A549 treated with AZD9567 at 1 μM for 4 hours (cell line): ENCODE measurements around the gene PDCD11. TPM values are rescaled to one million over a fixed set of nuclear protein-coding genes. Genes with fewer than 3 reads are reported as not detected.

ENCODE experiments used
- total RNA-seq: library from RNA; stranded (reverse); fragments of 200-300 nt; extraction: Qiagen RNA extraction; gene quantifications from 5 replicates; pipeline ENCODE4 v1.2.3, GENCODE V29; 2022; ENCODE audit not compliant: insufficient read depth

PDCD11 gene, protein sequence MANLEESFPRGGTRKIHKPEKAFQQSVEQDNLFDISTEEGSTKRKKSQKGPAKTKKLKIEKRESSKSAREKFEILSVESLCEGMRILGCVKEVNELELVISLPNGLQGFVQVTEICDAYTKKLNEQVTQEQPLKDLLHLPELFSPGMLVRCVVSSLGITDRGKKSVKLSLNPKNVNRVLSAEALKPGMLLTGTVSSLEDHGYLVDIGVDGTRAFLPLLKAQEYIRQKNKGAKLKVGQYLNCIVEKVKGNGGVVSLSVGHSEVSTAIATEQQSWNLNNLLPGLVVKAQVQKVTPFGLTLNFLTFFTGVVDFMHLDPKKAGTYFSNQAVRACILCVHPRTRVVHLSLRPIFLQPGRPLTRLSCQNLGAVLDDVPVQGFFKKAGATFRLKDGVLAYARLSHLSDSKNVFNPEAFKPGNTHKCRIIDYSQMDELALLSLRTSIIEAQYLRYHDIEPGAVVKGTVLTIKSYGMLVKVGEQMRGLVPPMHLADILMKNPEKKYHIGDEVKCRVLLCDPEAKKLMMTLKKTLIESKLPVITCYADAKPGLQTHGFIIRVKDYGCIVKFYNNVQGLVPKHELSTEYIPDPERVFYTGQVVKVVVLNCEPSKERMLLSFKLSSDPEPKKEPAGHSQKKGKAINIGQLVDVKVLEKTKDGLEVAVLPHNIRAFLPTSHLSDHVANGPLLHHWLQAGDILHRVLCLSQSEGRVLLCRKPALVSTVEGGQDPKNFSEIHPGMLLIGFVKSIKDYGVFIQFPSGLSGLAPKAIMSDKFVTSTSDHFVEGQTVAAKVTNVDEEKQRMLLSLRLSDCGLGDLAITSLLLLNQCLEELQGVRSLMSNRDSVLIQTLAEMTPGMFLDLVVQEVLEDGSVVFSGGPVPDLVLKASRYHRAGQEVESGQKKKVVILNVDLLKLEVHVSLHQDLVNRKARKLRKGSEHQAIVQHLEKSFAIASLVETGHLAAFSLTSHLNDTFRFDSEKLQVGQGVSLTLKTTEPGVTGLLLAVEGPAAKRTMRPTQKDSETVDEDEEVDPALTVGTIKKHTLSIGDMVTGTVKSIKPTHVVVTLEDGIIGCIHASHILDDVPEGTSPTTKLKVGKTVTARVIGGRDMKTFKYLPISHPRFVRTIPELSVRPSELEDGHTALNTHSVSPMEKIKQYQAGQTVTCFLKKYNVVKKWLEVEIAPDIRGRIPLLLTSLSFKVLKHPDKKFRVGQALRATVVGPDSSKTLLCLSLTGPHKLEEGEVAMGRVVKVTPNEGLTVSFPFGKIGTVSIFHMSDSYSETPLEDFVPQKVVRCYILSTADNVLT (N-terminal part only)
- total RNA-seq: 34.9 to 42.8 TPM (median 38.3 TPM) in 5 replicates

DNA sequence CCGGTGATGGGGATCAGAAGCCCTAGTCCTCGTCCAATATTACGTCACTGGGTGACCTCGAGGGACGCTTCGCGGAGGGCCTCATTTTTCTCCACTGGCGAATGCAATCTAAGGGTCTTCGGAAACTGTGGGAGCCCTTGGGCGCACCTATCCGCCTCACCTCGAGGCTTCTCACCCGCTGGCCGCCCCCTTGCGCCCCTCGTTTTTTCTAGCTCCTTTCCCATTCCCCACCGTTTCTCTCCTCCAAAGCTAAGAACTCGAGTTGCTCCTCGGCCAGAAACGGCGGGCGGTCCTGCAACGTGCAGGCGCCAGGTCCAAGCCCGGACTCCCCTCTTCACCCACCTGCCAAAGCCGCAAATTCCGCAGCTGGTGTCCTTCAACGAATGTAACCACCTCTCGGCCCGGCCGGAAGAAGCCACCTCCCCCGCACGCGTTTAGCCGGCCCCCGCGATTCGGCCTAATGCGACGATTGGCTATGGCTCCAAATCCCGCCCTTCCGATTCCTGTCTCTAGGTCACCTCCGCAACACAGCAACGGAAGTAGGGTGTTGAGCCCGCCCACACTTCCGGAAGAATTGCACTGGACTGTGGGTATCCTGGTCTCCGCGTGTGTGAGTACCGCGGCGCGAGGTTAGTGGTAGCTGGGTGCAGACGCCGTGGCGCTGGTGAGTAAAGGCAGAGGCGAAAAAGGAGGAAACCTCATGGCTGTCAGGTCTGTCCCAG lies at the start of gene PDCD11, which contains the start of gene ATP5MK:
PDCD11 (plus strand) TSS at position 560 of the 722 bp plus-strand sequence. CDS start 1,801 bp downstream, outside the sequence.
ATP5MK (minus strand) TSS at position 409 of the 722 bp plus-strand sequence. CDS start 4,018 bp downstream, outside the sequence.

DNA sequence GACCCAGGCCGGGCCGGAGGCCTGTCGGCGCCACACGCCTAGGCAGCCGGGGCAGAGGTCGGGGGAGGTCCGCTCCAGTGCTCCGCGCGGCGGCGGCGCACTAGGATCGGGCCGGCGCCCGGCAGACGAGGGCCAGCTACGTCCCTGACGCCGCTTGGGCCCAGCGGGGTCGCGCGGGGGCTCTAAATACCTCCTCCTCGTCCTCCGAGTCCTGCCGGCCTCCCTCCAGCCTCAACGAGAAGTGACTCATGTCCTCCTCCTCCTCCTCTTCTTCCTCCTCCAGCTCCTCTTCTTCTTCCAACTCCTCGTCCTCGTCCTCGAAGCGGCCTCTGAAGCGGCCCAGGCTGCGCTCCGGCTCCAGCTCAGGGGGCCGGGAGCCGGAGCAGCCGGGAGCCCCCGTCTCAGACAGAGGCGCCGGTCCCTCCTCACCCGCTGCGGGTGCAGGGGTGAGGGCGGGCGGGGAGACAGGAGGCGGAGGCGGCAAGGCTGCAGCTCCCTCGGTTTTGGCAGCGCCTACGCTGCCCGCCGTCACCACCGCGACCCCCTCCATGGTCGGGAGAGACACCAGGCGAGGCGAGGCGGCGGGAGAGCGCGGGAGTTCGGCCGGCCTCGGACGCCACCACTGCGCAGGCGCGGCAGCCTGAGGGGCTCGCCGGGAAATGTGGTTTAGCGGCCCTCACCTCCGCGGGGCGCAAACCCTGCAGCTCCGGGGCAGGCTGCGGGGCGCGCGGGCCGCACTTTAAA lies 45.7 kb upstream of the PDCD11 start, which contains the start of gene PCGF6:
PCGF6 (minus strand) TSS at position 624 of the 744 bp plus-strand sequence; CDS start at position 550, 74 bp downstream.

DNA sequence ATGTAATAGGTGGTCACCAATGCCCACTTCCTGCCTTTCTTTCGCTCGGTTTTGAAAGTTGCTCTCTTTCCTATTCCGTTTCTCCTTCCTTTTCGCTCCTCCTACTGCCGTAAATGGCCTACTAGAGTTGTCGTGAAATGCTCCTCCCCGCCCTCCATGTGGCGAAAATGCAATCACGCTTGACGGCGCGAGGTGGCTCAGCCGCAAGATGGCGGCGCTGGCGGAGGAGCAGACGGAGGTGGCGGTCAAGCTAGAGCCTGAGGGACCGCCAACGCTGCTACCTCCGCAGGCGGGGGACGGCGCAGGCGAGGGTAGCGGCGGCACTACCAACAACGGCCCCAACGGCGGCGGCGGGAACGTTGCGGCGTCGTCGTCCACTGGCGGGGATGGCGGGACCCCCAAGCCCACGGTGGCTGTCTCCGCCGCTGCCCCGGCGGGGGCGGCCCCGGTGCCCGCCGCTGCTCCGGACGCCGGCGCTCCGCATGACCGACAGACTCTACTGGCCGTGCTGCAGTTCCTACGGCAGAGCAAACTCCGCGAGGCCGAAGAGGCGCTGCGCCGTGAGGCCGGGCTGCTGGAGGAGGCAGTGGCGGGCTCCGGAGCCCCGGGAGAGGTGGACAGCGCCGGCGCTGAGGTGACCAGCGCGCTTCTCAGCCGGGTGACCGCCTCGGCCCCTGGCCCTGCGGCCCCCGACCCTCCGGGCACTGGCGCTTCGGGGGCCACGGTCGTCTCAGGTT lies 28.5 kb upstream of the PDCD11 start, which contains the start of gene TAF5:
TAF5 (plus strand) TSS at position 195 of the 737 bp plus-strand sequence; CDS start at position 209, 14 bp downstream.

DNA sequence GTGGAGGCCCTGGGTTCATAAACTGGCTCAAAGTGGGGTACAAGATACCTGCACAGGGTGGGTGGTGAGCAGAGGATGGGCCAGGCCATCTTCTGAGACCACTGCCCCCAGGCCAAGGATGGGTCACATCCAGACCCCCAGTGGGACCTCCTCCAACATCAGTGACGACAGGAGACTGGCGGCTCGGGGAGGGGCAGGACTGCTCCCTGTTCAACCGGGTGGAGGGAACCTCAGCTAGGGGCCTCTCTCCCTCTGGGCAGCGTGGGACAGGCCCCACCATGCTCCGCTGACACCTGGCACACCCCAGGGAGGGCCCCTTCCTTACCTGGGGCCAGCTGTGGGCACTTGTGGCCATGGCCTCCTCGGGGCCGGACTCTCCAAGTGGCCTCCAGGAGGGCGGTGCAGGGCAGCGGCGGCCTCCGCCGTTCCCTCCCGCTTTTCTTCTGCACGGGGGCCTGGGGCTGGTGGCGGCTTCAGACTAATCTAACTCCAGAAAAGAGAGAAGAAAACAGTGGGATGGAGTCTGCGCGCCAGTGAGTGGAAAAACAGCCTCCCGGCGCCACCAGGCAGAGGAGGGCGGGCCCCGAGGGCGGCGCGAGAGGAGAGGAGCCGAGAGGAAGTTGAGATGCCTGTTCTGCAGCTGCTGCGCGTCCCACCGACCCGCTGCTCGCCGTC lies 55.5 kb downstream of the PDCD11 start, which contains the start of gene CALHM2:
CALHM2 (minus strand) TSS at position 540 of the 675 bp plus-strand sequence. CDS start 2,429 bp downstream, outside the sequence.

DNA sequence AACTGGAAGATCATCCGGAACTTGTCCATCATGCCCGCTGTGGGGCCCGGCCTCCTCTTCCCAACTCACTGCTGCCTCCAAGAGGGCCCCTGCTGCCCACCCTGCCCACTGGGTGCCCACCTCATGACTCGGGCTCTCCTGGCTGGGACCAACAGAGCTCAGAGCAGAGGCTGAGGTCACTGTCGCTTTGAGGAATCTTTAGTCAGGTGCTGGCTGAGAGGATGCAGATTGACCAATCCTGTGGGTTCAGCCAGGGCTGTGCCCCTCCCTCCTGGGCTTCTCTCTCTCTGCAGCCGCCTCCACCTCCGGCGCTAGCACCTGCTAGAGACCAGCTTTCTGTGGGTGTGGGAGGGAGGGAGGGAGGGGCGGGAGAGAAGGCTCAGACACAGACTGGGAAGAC lies 62.3 kb downstream of the PDCD11 start, which contains the start of gene CALHM1:
CALHM1 (minus strand) TSS at position 181 of the 400 bp plus-strand sequence; CDS start at position 32, 149 bp downstream.

DNA sequence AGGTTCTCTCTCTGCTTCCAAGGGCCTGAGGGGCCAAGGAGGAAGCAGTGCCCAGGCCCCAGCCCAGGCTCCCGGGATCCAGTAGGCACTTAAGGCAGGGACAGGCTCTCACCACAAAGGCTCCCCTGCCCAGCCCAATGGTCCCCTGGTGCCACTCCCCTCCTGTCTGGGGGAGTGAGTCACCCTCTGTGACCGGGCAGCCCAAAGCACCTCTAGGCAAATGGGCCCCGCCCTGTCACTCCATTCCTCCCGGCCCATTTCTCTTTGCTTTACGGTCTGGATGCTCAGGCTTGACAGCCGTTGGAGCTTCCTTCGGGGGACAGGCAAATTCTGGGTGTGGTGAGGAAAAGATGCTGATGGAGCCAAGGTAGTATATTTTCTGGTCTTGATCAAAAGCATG lies 82.7 kb downstream of the PDCD11 start, which contains the start of gene CALHM3:
CALHM3 (minus strand) TSS at position 106 of the 400 bp plus-strand sequence. CDS start 208 bp downstream, outside the sequence.

DNA sequence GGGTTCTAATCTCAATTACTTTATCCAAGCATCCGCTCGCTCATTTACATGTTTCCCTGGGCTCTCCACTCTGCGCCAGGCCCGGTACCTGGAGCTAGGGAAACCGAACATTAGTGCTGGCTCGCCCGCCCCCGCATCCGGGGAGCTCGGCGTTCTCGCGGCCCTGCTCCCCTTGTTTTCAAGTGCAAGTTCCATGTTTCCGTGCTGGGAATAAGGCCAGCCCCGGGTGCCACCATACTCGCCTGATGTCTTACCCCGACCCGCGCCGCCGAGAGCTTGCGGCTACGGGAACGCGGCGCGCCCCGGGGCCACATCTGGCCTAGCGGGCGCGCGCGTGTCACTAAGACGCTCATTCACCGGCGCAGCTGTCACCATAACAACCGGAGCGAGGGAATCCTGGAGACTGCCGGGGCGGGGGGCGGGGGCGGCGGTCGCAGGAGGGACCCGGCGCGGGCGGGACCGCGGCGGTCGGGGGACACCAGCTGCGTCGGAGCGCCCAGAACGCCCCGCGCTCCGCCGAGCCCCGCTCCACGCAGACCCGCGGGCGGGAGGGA lies 97.0 kb downstream of the PDCD11 start, which contains the start of gene NEURL1:
NEURL1 (plus strand) TSS at position 344 of the 554 bp plus-strand sequence. CDS start 683 bp downstream, outside the sequence.

Other genes with a start within 250 kb of the PDCD11 start
- 65.8 to 87.6 TPM (median 70.8 TPM) in 5 replicates for gene NT5C2, start 203.4 kb upstream of the PDCD11 start, total RNA-seq
- gene RPEL1, start 150.7 kb upstream of the PDCD11 start, total RNA-seq: 0.05 TPM in 1 of 5 replicates, not detected in the others
- gene INA, start 119.5 kb upstream of the PDCD11 start, total RNA-seq: 21.6 to 27.2 TPM (median 22.4 TPM) in 5 replicates
- 9.7 to 11.8 TPM (median 10.6 TPM) in 5 replicates for gene PCGF6, start 45.5 kb upstream of the PDCD11 start, total RNA-seq
- 1.6 to 3.1 TPM (median 2.6 TPM) in 5 replicates for gene TAF5, start 28.6 kb upstream of the PDCD11 start, total RNA-seq
- gene ATP5MK, start 151 bp upstream of the PDCD11 start, total RNA-seq: 514 to 773 TPM (median 531 TPM) in 5 replicates
- gene CALHM2, start 55.7 kb downstream of the PDCD11 start, total RNA-seq: 2.9 to 5.5 TPM (median 4.1 TPM) in 5 replicates
- gene CALHM1, start 62.3 kb downstream of the PDCD11 start, total RNA-seq: not detected in 5 replicates
- gene CALHM3, start 82.6 kb downstream of the PDCD11 start, total RNA-seq: 0.28 to 0.42 TPM (median 0.38 TPM) in 4 of 5 replicates, not detected in the other
- 0.24 to 0.53 TPM (median 0.37 TPM) in 4 of 5 replicates, not detected in the other for gene NEURL1, start 97.1 kb downstream of the PDCD11 start, total RNA-seq